H9 (cell line): Measurements from ENCODE around the gene OTUB1. TPM values are rescaled to one million over a fixed set of nuclear protein-coding genes. Genes with fewer than 3 reads are reported as not detected.

Experiments used
- DNase-seq: peaks from one replicate; pipeline ENCODE4 v3.0.0-alpha.2; 2017
- H2AFZ ChIP-seq: one replicate; pipeline ENCODE4 v1.6.1; 2013; ENCODE audit warnings: mild to moderate bottlenecking, low read length, control low read depth, moderate library complexity
- H2AK5ac ChIP-seq: 2 replicates; pipeline ENCODE4 v1.6.1; 2013; ENCODE audit warnings: low read length, control low read depth, mixed read lengths; ENCODE audit not compliant: insufficient read length
- H2BK120ac ChIP-seq: one replicate; pipeline ENCODE4 v1.6.1; 2013; ENCODE audit warnings: low read depth, mild to moderate bottlenecking, low read length, control low read depth, inconsistent platforms; ENCODE audit not compliant: poor library complexity, severe bottlenecking
- H2BK12ac ChIP-seq: 2 replicates; pipeline ENCODE4 v1.6.1; 2013; ENCODE audit warnings: low read length, control low read depth, mixed read lengths, low read depth; ENCODE audit not compliant: insufficient read length
- H2BK15ac ChIP-seq: 2 replicates; pipeline ENCODE4 v1.6.1; 2013; ENCODE audit warnings: low read depth, low read length, control low read depth
- H2BK20ac ChIP-seq: one replicate; pipeline ENCODE4 v1.6.1; 2013; ENCODE audit warnings: low read depth, mild to moderate bottlenecking, low read length, control low read depth, inconsistent platforms; ENCODE audit not compliant: poor library complexity, severe bottlenecking
- H2BK5ac ChIP-seq: 2 replicates; pipeline ENCODE4 v1.6.1; 2013; ENCODE audit warnings: low read length, control low read depth, mixed read lengths; ENCODE audit not compliant: insufficient read length
- H3K14ac ChIP-seq: 2 replicates; pipeline ENCODE4 v1.6.1; 2013; ENCODE audit warnings: low read length, control low read depth; ENCODE audit not compliant: insufficient read depth
- H3K18ac ChIP-seq: 2 replicates; pipeline ENCODE4 v1.6.1; 2013; ENCODE audit warnings: low read depth, mild to moderate bottlenecking, mixed read lengths, low read length, control low read depth; ENCODE audit not compliant: insufficient read length
- H3K23ac ChIP-seq: 2 replicates; pipeline ENCODE4 v1.6.1; 2013; ENCODE audit warnings: low read length, control low read depth, mixed read lengths, low read depth; ENCODE audit not compliant: insufficient read length
- H3K23me2 ChIP-seq: 2 replicates; pipeline ENCODE4 v1.6.1; 2013; ENCODE audit warnings: low read depth, mild to moderate bottlenecking, mixed read lengths, low read length, control low read depth; ENCODE audit not compliant: insufficient read length, poor library complexity, severe bottlenecking
- H3K27ac ChIP-seq: 2 replicates; pipeline ENCODE4 v1.5.1; 2013; ENCODE audit warnings: low read length, control low read depth, mixed read lengths, low read depth; ENCODE audit not compliant: insufficient read length
- H3K27me3 ChIP-seq: 2 replicates; pipeline ENCODE4 v1.6.1; 2013; ENCODE audit warnings: low read length, control low read depth, inconsistent platforms; ENCODE audit not compliant: insufficient read depth
- H3K4ac ChIP-seq: 2 replicates; pipeline ENCODE4 v1.6.1; 2013; ENCODE audit warnings: low read depth, mild to moderate bottlenecking, control low read depth, inconsistent platforms, low read length, moderate library complexity
- H3K4me1 ChIP-seq: 2 replicates; pipeline ENCODE4 v1.6.1; 2013; ENCODE audit warnings: low read length, control low read depth, inconsistent platforms; ENCODE audit not compliant: insufficient read depth
- H3K4me2 ChIP-seq: 2 replicates; pipeline ENCODE4 v1.6.1; 2013; ENCODE audit warnings: low read length, control low read depth, mixed read lengths; ENCODE audit not compliant: insufficient read length, insufficient read depth
- H3K56ac ChIP-seq: 2 replicates; pipeline ENCODE4 v1.6.1; 2013; ENCODE audit warnings: low read depth, mild to moderate bottlenecking, mixed read lengths, low read length, control low read depth; ENCODE audit not compliant: insufficient read length
- H3K79me1 ChIP-seq: 2 replicates; pipeline ENCODE4 v1.6.1; 2013; ENCODE audit warnings: low read depth, mild to moderate bottlenecking, moderate library complexity, low read length, control low read depth, inconsistent platforms; ENCODE audit not compliant: insufficient read depth, poor library complexity, severe bottlenecking
- H3K79me2 ChIP-seq: 2 replicates; pipeline ENCODE4 v1.6.1; 2013; ENCODE audit warnings: low read length, control low read depth, inconsistent platforms; ENCODE audit not compliant: insufficient read depth
- H3K9ac ChIP-seq: 2 replicates; pipeline ENCODE4 v1.6.1; 2013; ENCODE audit warnings: low read length, control low read depth, mixed read lengths; ENCODE audit not compliant: insufficient read length; ENCODE audit errors: extremely low read depth
- H3K9me3 ChIP-seq: one replicate; pipeline ENCODE4 v1.6.1; 2013; ENCODE audit warnings: low read depth, low read length, inconsistent platforms; ENCODE audit not compliant: control insufficient read depth
- H3T11ph ChIP-seq: one replicate; pipeline ENCODE4 v1.6.1; 2013; ENCODE audit warnings: mild to moderate bottlenecking, low read length, control low read depth, inconsistent platforms
- H4K20me1 ChIP-seq: one replicate; pipeline ENCODE4 v1.6.1; 2013; ENCODE audit not compliant: control insufficient read depth, insufficient read length, insufficient read depth
- H4K5ac ChIP-seq: 2 replicates; pipeline ENCODE4 v1.6.1; 2013; ENCODE audit warnings: low read depth, mild to moderate bottlenecking, mixed read lengths, low read length, control low read depth; ENCODE audit not compliant: insufficient read length
- H4K8ac ChIP-seq: replicated peaks from 2 replicates; pipeline ENCODE4 v1.6.1; 2013; ENCODE audit warnings: low read length, control low read depth, mixed read lengths, low read depth; ENCODE audit not compliant: insufficient read length
- H4K91ac ChIP-seq: 2 replicates; pipeline ENCODE4 v1.6.1; 2013; ENCODE audit warnings: low read depth, mild to moderate bottlenecking, moderate library complexity, mixed read lengths, low read length, control low read depth; ENCODE audit not compliant: insufficient read length
- H3K27ac Mint-ChIP-seq, 3 experiments: 2 replicates in 2 of 3; 3 replicates in 1 of 3; pipeline ENCODE4 v1.8.0; 2020 to 2021; ENCODE audit warnings: mixed read lengths in 3 of 3, mild to moderate bottlenecking in 1 of 3, moderate library complexity in 1 of 3
- H3K27me3 Mint-ChIP-seq: 2 replicates; pipeline ENCODE4 v1.8.0; 2021; ENCODE audit warnings: low read depth, mild to moderate bottlenecking, moderate library complexity, mixed read lengths
- H3K36me3 Mint-ChIP-seq, 3 experiments: 2 replicates in 2 of 3; 3 replicates in 1 of 3; pipeline ENCODE4 v1.8.0; 2020 to 2021; ENCODE audit warnings: low read depth in 3 of 3, mixed read lengths in 3 of 3; ENCODE audit not compliant: insufficient read depth in 1 of 3
- H3K4me1 Mint-ChIP-seq, 2 experiments: 2 replicates each; pipeline ENCODE4 v1.8.0; 2020; ENCODE audit warnings: mixed read lengths in 2 of 2
- H3K4me3 Mint-ChIP-seq, 2 experiments: 2 replicates in 1 of 2; 3 replicates in 1 of 2; pipeline ENCODE4 v1.8.0; 2020 to 2021; ENCODE audit warnings: mild to moderate bottlenecking in 2 of 2, mixed read lengths in 2 of 2, moderate library complexity in 1 of 2
- H3K9me3 Mint-ChIP-seq, 2 experiments: 2 replicates in 1 of 2; 3 replicates in 1 of 2; pipeline ENCODE4 v1.8.0; 2020; ENCODE audit warnings: mild to moderate bottlenecking in 2 of 2, mixed read lengths in 2 of 2, moderate library complexity in 1 of 2
- WGBS: extraction: QIAGEN DNeasy Blood & Tissue Kit; methylation state at CpG from one replicate; pipeline ENCODE4 v1.1.7; 2013; ENCODE audit warnings: missing lambda C conversion rate, low lambda C conversion rate, mixed read lengths; ENCODE audit not compliant: insufficient read length; ENCODE audit errors: extremely low coverage; 5-methylcytosine and 5-hydroxymethylcytosine counted together
- total RNA-seq: library from RNA; stranded (reverse); gene quantifications from 2 replicates; pipeline ENCODE4 v1.2.1, GENCODE V29; 2021
- TF ChIP-seq, protein P1 (sequence below): fragments of 200-600 bp; sonication (generic); conservative IDR thresholded peaks from 3 replicates; pipeline ENCODE4 v1.8.0; 2021; ENCODE audit warnings: antibody characterized with exemption, mild to moderate bottlenecking

Gene OTUB1
- total RNA-seq, 1 experiment from 2014 or later: 114 TPM

DNA sequence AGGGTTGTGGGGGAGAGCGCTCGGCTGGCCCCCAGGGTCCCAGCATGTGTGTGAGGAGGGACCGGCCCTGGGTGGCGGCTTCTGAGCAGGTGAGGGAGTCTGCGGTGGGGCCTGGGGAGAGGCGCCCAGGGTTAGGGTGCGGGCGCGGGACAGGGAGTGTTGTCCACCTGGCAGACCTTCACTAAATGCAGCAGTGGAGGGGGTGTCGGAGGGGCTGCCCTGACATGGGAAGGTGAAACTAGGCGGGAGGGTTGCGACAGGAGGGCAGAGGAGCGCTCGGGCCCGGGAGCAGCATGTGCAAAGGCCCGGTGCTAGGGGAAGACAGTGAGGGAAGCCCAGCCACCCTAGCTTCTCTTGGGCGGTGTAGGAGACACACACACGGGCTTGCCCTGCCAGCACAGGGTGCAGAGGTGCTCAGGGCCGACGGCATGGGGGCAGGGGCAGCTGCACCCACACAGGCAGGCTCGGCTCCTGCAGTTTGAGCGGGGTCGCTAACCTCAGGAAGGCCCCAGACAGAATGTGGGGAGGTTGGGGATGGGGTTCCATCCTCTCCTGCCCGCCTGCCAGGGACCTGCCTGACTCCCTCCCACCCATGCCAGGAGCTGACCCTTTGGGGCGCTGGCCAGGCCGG lies 22.2 kb downstream of the OTUB1 start:
- no peak overlapping the region for H3T11ph ChIP-seq
- no peak overlapping the region for H3K14ac ChIP-seq
- H4K20me1 ChIP-seq: no peaks in the 10 kb centered on the region
- H4K91ac ChIP-seq: no peak overlapping the region
- peaks cover 14 to 24% of the 10 kb centered on the region in 2 experiments for H3K4me1 Mint-ChIP-seq
- H3K18ac ChIP-seq: no peak overlapping the region
- H3K9me3 ChIP-seq: no peaks in the 10 kb centered on the region
- TF ChIP-seq, protein P1, sequence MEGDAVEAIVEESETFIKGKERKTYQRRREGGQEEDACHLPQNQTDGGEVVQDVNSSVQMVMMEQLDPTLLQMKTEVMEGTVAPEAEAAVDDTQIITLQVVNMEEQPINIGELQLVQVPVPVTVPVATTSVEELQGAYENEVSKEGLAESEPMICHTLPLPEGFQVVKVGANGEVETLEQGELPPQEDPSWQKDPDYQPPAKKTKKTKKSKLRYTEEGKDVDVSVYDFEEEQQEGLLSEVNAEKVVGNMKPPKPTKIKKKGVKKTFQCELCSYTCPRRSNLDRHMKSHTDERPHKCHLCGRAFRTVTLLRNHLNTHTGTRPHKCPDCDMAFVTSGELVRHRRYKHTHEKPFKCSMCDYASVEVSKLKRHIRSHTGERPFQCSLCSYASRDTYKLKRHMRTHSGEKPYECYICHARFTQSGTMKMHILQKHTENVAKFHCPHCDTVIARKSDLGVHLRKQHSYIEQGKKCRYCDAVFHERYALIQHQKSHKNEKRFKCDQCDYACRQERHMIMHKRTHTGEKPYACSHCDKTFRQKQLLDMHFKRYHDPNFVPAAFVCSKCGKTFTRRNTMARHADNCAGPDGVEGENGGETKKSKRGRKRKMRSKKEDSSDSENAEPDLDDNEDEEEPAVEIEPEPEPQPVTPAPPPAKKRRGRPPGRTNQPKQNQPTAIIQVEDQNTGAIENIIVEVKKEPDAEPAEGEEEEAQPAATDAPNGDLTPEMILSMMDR: no peak
- peaks cover 32% of the 10 kb centered on the region; the same call in 1 of the 2 replicates for H3K27me3 ChIP-seq
- H3K79me2 ChIP-seq: no peaks in the 10 kb centered on the region
- H3K79me1 ChIP-seq: no peaks in the 10 kb centered on the region
- H3K9me3 Mint-ChIP-seq: peaks cover 9 to 14% of the 10 kb centered on the region in 2 experiments; a peak in 3 of 5 replicates
- H3K4me1 ChIP-seq: no peaks in the 10 kb centered on the region
- H3K56ac ChIP-seq: no peak overlapping the region
- no peak overlapping the region for H2BK5ac ChIP-seq
- H2BK20ac ChIP-seq: no peak overlapping the region
- H3K9ac ChIP-seq: no peak overlapping the region
- no peak overlapping the region for H2AFZ ChIP-seq
- peaks cover 94% of the 10 kb centered on the region for H3K27me3 Mint-ChIP-seq
- H4K5ac ChIP-seq: no peak overlapping the region
- H3K4me3 Mint-ChIP-seq: peak overlapping the region; percentile 42 to 79; a peak in 4 of 5 replicates
- no CpG with 5 or more reads among the region's 26 CpGs for WGBS
- H3K4ac ChIP-seq: no peak overlapping the region
- no peak overlapping the region for H3K27ac Mint-ChIP-seq
- no peak overlapping the region for H3K23ac ChIP-seq
- peak overlapping the region; percentile 77 for H3K4me2 ChIP-seq
- no peak overlapping the region for H2BK12ac ChIP-seq
- H3K27ac ChIP-seq: no peak overlapping the region
- H3K36me3 Mint-ChIP-seq: peaks cover 2 to 10% (median 4%) of the 10 kb centered on the region in 3 experiments; a peak in 5 of 7 replicates
- peaks cover 11% of the 10 kb centered on the region for H3K23me2 ChIP-seq
- DNase-seq: no peak
- no peak overlapping the region for H2BK15ac ChIP-seq
- H2BK120ac ChIP-seq: no peak overlapping the region
- H2AK5ac ChIP-seq: no peak overlapping the region
- H4K8ac ChIP-seq: no peak overlapping the region
